Erythroblast (primary cell): ENCODE measurements around the gene CHRNG.

Experiments used
- GATA1 ChIP-seq: IDR thresholded peaks from 2 replicates; pipeline ENCODE4 v1.6.1; 2011; ENCODE audit warnings: low read depth, mild to moderate bottlenecking, control low read depth, low read length, moderate library complexity
- POLR2A ChIP-seq: IDR thresholded peaks from 2 replicates; pipeline ENCODE4 v1.6.1; 2011; ENCODE audit warnings: mild to moderate bottlenecking, low read length

DNA sequence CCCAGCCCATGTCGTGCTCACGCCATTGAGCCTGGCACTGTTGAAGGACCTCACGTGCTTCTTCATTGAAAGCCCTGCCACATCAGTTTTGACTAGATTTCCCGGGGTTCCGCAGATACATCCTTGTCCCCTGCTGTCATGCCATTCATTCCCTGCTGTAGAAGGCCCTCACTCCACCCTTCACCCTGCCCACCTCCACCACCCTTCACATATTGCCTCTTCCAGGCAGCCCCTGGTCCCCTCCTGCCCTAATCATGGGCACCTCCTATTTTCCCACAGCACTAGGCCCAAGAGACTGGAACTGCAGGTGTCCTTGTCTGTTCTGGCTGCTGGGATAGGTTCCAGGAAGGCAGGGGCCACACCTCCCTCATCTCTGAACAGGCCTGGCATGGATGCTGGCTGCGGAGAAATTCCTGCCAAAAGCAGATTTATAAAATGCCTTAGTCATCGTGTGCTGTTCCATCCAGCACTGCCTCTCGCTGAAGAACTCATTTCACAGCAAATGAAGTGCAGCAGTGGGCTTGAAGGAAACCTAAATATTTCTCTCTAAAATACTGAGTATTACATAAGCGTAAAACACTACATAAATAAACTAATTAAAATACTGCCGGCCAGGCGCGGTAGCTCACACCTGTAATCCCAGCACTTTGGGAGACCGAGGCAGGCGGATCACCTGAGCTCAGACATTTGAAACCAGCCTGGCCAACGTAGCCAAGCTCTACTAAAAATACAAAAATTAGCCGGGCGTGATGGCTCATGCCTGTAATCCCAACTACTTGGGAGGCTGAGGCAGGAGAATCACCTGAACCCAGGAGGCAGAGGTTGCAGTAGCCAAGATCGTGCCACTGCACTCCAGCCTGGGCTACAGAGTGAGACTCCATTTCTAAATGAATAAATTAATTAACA is 49.4 kb downstream of the CHRNG start:
- TF ChIP-seq POLR2A, result no peak
- TF ChIP-seq GATA1, result no peak
